Measurements from ENCODE around the gene TLN1.

DNA sequence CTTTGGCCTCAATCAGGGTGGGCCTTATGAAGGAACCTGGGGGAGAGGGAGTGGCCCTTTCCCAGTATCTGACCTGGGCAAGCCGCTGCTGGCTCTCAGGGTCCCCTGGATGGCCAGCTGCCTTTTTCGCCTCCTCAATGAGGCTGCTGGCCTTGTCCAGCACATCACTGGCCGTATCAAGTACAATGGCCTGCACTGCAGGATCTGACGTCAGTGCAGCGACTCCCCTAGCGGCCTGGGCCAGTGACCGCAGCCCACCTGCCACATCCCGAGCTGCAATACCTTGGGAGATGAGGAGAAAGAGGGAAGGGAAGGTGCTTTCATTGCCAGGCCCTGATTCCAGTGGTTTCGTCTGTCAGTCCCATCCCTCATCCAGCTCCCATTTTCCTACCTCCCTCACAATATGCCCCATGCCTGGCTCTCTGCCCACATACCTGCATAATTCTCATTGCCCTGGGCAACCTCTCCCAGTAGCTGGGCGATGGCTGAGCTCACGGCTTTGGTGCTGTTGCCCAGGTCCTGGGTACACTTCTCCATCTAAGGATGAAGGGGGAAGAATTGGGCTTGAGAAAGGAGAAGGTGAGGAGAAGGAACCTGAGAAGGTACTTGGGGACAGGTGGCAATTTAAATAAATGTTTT, 19.1 kb downstream of the TLN1 start:
- no peak for TF ChIP-seq POLR2A (IDR thresholded peaks at IDR 0.05)
- TF ChIP-seq, protein P1, sequence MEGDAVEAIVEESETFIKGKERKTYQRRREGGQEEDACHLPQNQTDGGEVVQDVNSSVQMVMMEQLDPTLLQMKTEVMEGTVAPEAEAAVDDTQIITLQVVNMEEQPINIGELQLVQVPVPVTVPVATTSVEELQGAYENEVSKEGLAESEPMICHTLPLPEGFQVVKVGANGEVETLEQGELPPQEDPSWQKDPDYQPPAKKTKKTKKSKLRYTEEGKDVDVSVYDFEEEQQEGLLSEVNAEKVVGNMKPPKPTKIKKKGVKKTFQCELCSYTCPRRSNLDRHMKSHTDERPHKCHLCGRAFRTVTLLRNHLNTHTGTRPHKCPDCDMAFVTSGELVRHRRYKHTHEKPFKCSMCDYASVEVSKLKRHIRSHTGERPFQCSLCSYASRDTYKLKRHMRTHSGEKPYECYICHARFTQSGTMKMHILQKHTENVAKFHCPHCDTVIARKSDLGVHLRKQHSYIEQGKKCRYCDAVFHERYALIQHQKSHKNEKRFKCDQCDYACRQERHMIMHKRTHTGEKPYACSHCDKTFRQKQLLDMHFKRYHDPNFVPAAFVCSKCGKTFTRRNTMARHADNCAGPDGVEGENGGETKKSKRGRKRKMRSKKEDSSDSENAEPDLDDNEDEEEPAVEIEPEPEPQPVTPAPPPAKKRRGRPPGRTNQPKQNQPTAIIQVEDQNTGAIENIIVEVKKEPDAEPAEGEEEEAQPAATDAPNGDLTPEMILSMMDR (IDR thresholded peaks at IDR 0.05) = no peak
